IMR-90 (cell line): ENCODE results near the gene PTGDR2. TPM values are rescaled to one million over a fixed set of nuclear protein-coding genes. Genes with fewer than 3 reads are reported as not detected.

Experiments
- ATAC-seq: fragments of 200-7000 bp; cut with Tn5 transposase; 2 replicates; pipeline ENCODE4 v1.9.1; 2020; ENCODE audit warnings: low read depth, mild to moderate bottlenecking, moderate library complexity
- BruUV-seq: library from RNA; stranded (reverse); fragments of 400-500 nt; replicated peaks from 2 replicates; lab custom pipeline; 2021; lab: Mats Ljungman, UMichigan
- CTCF ChIA-PET: fragments of 300-600 bp; formaldehyde crosslinking; extraction: SDS; loops from one replicate; lab custom pipeline; 2021; ENCODE audit warnings: antibody characterized with exemption; lab: Yijun Ruan, JAX
- POLR2A ChIA-PET: fragments of 300-600 bp; sonication (Branson Sonifier 250); formaldehyde crosslinking; loops from one replicate; lab custom pipeline; 2022; ENCODE audit warnings: antibody characterized with exemption; ENCODE audit not compliant: unreplicated experiment; lab: Charles Lee
- DNase-seq: peaks from one replicate; pipeline ENCODE4 v3.0.0; 2013
- H2AFZ ChIP-seq: replicated peaks from 2 replicates; pipeline ENCODE3; 2013; ENCODE audit warnings: low read length, mild to moderate bottlenecking; ENCODE audit not compliant: poor library complexity
- H2AK5ac ChIP-seq: 2 replicates; pipeline ENCODE4 v1.6.1; 2013; ENCODE audit warnings: low read depth, low read length, inconsistent platforms
- H2AK9ac ChIP-seq: replicated peaks from 2 replicates; pipeline ENCODE3; 2013; ENCODE audit warnings: mild to moderate bottlenecking, low read depth, low read length, moderate library complexity; ENCODE audit not compliant: poor library complexity
- H2BK120ac ChIP-seq: 2 replicates; pipeline ENCODE4 v1.6.1; 2013; ENCODE audit warnings: low read depth, low read length, inconsistent platforms
- H2BK15ac ChIP-seq: 3 replicates; pipeline ENCODE4 v1.6.1; 2013; ENCODE audit warnings: low read depth, low read length, inconsistent platforms
- H2BK20ac ChIP-seq: 2 replicates; pipeline ENCODE4 v1.6.1; 2013; ENCODE audit warnings: low read depth, mild to moderate bottlenecking, inconsistent platforms, low read length, moderate library complexity
- H2BK5ac ChIP-seq: 2 replicates; pipeline ENCODE4 v1.6.1; 2013; ENCODE audit warnings: mild to moderate bottlenecking, low read depth, low read length, inconsistent platforms; ENCODE audit not compliant: poor library complexity, severe bottlenecking
- H3K14ac ChIP-seq: replicated peaks from 2 replicates; pipeline ENCODE4 v1.6.1; 2013; ENCODE audit warnings: low read depth, low read length, inconsistent platforms
- H3K18ac ChIP-seq: 2 replicates; pipeline ENCODE4 v1.6.1; 2013; ENCODE audit warnings: low read depth, low read length, control low read depth
- H3K23ac ChIP-seq: 2 replicates; pipeline ENCODE4 v1.6.1; 2013; ENCODE audit warnings: low read depth, low read length, inconsistent platforms
- H3K27ac ChIP-seq: 2 replicates; pipeline ENCODE4 v1.5.1; 2013; ENCODE audit warnings: mild to moderate bottlenecking, control low read depth, low read length; ENCODE audit not compliant: insufficient read depth
- H3K27me3 ChIP-seq: 2 replicates; pipeline ENCODE4 v1.6.1; 2013; ENCODE audit warnings: low read length; ENCODE audit not compliant: control insufficient read depth, insufficient read depth
- H3K36me3 ChIP-seq: 2 replicates; pipeline ENCODE4 v1.6.1; 2013; ENCODE audit warnings: low read length, mixed read lengths; ENCODE audit not compliant: control insufficient read depth, insufficient read depth
- H3K4ac ChIP-seq: 2 replicates; pipeline ENCODE4 v1.6.1; 2013; ENCODE audit warnings: low read depth, low read length, inconsistent platforms
- H3K4me1 ChIP-seq: 2 replicates; pipeline ENCODE4 v1.6.1; 2013; ENCODE audit warnings: low read length, mixed read lengths; ENCODE audit not compliant: control insufficient read depth, insufficient read depth
- H3K4me2 ChIP-seq: 2 replicates; pipeline ENCODE4 v1.6.1; 2013; ENCODE audit warnings: low read depth, mild to moderate bottlenecking, control low read depth, low read length, moderate library complexity
- H3K4me3 ChIP-seq: 2 replicates; pipeline ENCODE4 v1.5.1; 2013; ENCODE audit warnings: low read depth, mild to moderate bottlenecking, control low read depth, low read length, moderate library complexity; ENCODE audit not compliant: insufficient read depth
- H3K56ac ChIP-seq: 2 replicates; pipeline ENCODE4 v1.6.1; 2013; ENCODE audit warnings: low read length, inconsistent platforms; ENCODE audit not compliant: insufficient read depth; ENCODE audit errors: extremely low read depth
- H3K79me1 ChIP-seq, 2 experiments: 2 replicates each; pipeline ENCODE4 v1.6.1; 2013; ENCODE audit warnings: low read length in 2 of 2, inconsistent platforms in 1 of 2, low read depth in 1 of 2
- H3K9ac ChIP-seq: 2 replicates; pipeline ENCODE4 v1.6.1; 2013; ENCODE audit warnings: low read depth, low read length, control low read depth
- H3K9me1 ChIP-seq: 2 replicates; pipeline ENCODE4 v1.6.1; 2013; ENCODE audit warnings: low read length, inconsistent platforms; ENCODE audit not compliant: insufficient read depth
- H3K9me3 ChIP-seq: 2 replicates; pipeline ENCODE4 v1.6.1; 2013; ENCODE audit warnings: low read length; ENCODE audit not compliant: control insufficient read depth, insufficient read depth
- H4K20me1 ChIP-seq: 2 replicates; pipeline ENCODE4 v1.6.1; 2013; ENCODE audit warnings: low read length, inconsistent platforms; ENCODE audit not compliant: insufficient read depth
- H4K5ac ChIP-seq: 2 replicates; pipeline ENCODE4 v1.6.1; 2013; ENCODE audit warnings: mild to moderate bottlenecking, low read depth, low read length, control low read depth
- H4K8ac ChIP-seq, 2 experiments: 2 replicates each; pipeline ENCODE4 v1.6.1; 2013; ENCODE audit warnings: low read depth in 2 of 2, low read length in 2 of 2, control low read depth in 1 of 2, inconsistent platforms in 1 of 2
- H4K91ac ChIP-seq: 2 replicates; pipeline ENCODE4 v1.6.1; 2013; ENCODE audit warnings: low read depth, low read length, inconsistent platforms; ENCODE audit not compliant: insufficient read depth
- BHLHE40 ChIP-seq: fragments of 150-350 bp; IDR thresholded peaks from 2 replicates; pipeline ENCODE4 v1.6.1; 2016; ENCODE audit warnings: mild to moderate bottlenecking, low read depth, low read length
- CEBPB ChIP-seq: IDR thresholded peaks from 2 replicates; pipeline ENCODE4 v1.6.1; 2012; ENCODE audit warnings: low read depth, low read length, improper control_type of control experiment
- CHD1 ChIP-seq: IDR thresholded peaks from 2 replicates; pipeline ENCODE4 v1.6.1; 2012; ENCODE audit warnings: low read depth, low read length, improper control_type of control experiment
- CTCF ChIP-seq: conservative IDR thresholded peaks from 2 replicates; pipeline ENCODE4 v1.5.1; 2012; ENCODE audit warnings: mild to moderate bottlenecking, low read depth, low read length, improper control_type of control experiment
- ELK1 ChIP-seq: fragments of 150-350 bp; IDR thresholded peaks from 2 replicates; pipeline ENCODE4 v1.6.1; 2016; ENCODE audit warnings: low read depth, mild to moderate bottlenecking, low read length, moderate library complexity, borderline replicate concordance
- FOS ChIP-seq: fragments of 150-350 bp; IDR thresholded peaks from 2 replicates; pipeline ENCODE4 v1.6.1; 2016; ENCODE audit warnings: low read depth, low read length
- MAFK ChIP-seq: IDR thresholded peaks from 2 replicates; pipeline ENCODE4 v1.6.1; 2012; ENCODE audit warnings: low read depth, low read length, improper control_type of control experiment
- MAZ ChIP-seq: IDR thresholded peaks from 2 replicates; pipeline ENCODE4 v1.6.1; 2012; ENCODE audit warnings: low read depth, mild to moderate bottlenecking, low read length, improper control_type of control experiment, moderate library complexity, borderline replicate concordance
- MXI1 ChIP-seq: IDR thresholded peaks from 2 replicates; pipeline ENCODE4 v1.6.1; 2012; ENCODE audit warnings: low read depth, mild to moderate bottlenecking, low read length, moderate library complexity, borderline replicate concordance
- POLR2A ChIP-seq: IDR thresholded peaks from 2 replicates; pipeline ENCODE4 v1.6.1; 2012; ENCODE audit warnings: mild to moderate bottlenecking, low read depth, low read length
- RAD21 ChIP-seq: IDR thresholded peaks from 2 replicates; pipeline ENCODE4 v1.6.1; 2012; ENCODE audit warnings: low read length, improper control_type of control experiment
- RCOR1 ChIP-seq: IDR thresholded peaks from 2 replicates; pipeline ENCODE4 v1.6.1; 2012; ENCODE audit warnings: mild to moderate bottlenecking, low read length, improper control_type of control experiment; ENCODE audit not compliant: insufficient replicate concordance
- SMC3 ChIP-seq: fragments of 150-350 bp; IDR thresholded peaks from 2 replicates; pipeline ENCODE4 v1.6.1; 2016; ENCODE audit warnings: low read depth, mild to moderate bottlenecking, antibody characterized with exemption, low read length, moderate library complexity
- USF2 ChIP-seq: fragments of 150-350 bp; IDR thresholded peaks from 2 replicates; pipeline ENCODE4 v1.6.1; 2017; ENCODE audit warnings: mild to moderate bottlenecking, antibody characterized with exemption, low read length, low read depth
- WGBS, 2 experiments: methylation state at CpG; one replicate each; pipeline versions ENCODE4 v1.1.5 to v1.1.7; 2013; ENCODE audit warnings: missing lambda C conversion rate in 2 of 2; ENCODE audit not compliant: insufficient read length in 1 of 2; ENCODE audit errors: extremely low coverage in 2 of 2; 5-methylcytosine and 5-hydroxymethylcytosine counted together
- dilution Hi-C: fragments of 300-500 bp; cut with HindIII; formaldehyde crosslinking; loops from one replicate; pipeline ENCODE4 v1.14.3; 2018; ENCODE audit warnings: low sequenced_read_pairs; ENCODE audit not compliant: unreplicated experiment
- in situ Hi-C: fragments of 300-500 bp; cut with MboI; formaldehyde crosslinking; loops from 3 replicates; pipeline ENCODE4 v1.14.3; 2019; ENCODE audit warnings: low sequenced_read_pairs, inconsistent platforms, mixed read lengths
- intact Hi-C: fragments of 100-400 bp; cut with micrococcal nuclease; formaldehyde crosslinking; loops from 2 replicates; pipeline ENCODE4 v1.10.0; 2022
- polyA plus RNA-seq, 3 experiments: library from polyadenylated mRNA; depleted of rRNA; stranded (reverse); fragments of >200 nt; gene quantifications; 2 replicates each; pipeline ENCODE4 v1.2.3, GENCODE V29; 2012; ENCODE audit warnings: low replicate concordance in 1 of 3
- total RNA-seq: library from RNA; depleted of rRNA; stranded (reverse); fragments of >200 nt; gene quantifications from 2 replicates; pipeline ENCODE4 v1.2.3, GENCODE V29; 2012

The PTGDR2 gene
- total and polyA plus RNA-seq, 2 of the 4 experiments (the other 2 are of a cell fraction): under 0.01 to 0.12 TPM

- Histone ChIP-seq H2AK9ac (no peak overlapping the region), H2AK5ac (no peak overlapping the region), H3K9me1 (0 out of 2 replicates have a peak, but pooled peaks cover 3% of the 10 kb centered on the region), H3K56ac (no peak overlapping the region), H3K9me3 (no peaks in the 10 kb centered on the region), H4K8ac (no peak overlapping the region), H2BK120ac (no peak overlapping the region), H3K23ac (no peak overlapping the region), H3K27ac (no peak overlapping the region), H3K79me1 (peaks cover 19 to 43% of the 10 kb centered on the region in 2 experiments), H3K14ac (no peak overlapping the region), H3K4ac (no peak overlapping the region), H2BK5ac (no peak overlapping the region), H3K4me2 (no peak overlapping the region), H4K20me1 (0 out of 2 replicates have a peak, but pooled peaks cover 12% of the 10 kb centered on the region), H3K4me3 (no peak overlapping the region), H3K18ac (no peak overlapping the region), H2BK20ac (no peak overlapping the region), H3K9ac (no peak overlapping the region), H2BK15ac (no peak overlapping the region), H3K36me3 (peaks cover 34% of the 10 kb centered on the region), H4K91ac (no peak overlapping the region), H4K5ac (no peak overlapping the region), H3K4me1 (peaks cover 14% of the 10 kb centered on the region), H3K27me3 (no peaks in the 10 kb centered on the region), H2AFZ (no peak overlapping the region)
- DNase-seq (no peak), ATAC-seq (no peak)
- CTCF ChIA-PET: no interaction called here
- POLR2A ChIA-PET: no interaction called here
- in situ Hi-C loops (no loop called here), intact Hi-C loops (no loop called here), dilution Hi-C loops (no loop called here)
- BruUV-seq: no TSS peak
- WGBS, 2 experiments: 100% methylated on average over 1 of the region's 13 CpGs; no CpG with 5 or more reads in 1 of the 2 experiments
- TF ChIP-seq CHD1 (no peak), SMC3 (no peak), USF2 (no peak), FOS (no peak), RCOR1 (no peak), CEBPB (no peak), POLR2A (no peak), MAZ (no peak), MAFK (no peak), RAD21 (no peak), CTCF (no peak), BHLHE40 (no peak), MXI1 (no peak), ELK1 (no peak)
Observed at GRCh38 chr11:60847281-60847680, 8.5 kb downstream of the PTGDR2 start.
